K562 (cell line): Measurements from ENCODE around the gene MCEMP1. TPM values are rescaled to one million over a fixed set of nuclear protein-coding genes. Genes with fewer than 3 reads are reported as not detected.
A peak's percentile ranks its signal among the peaks of the same experiment; 100 is the strongest.

ENCODE experiments used
- ARID2 ChIP-seq: fragments of 450-650 bp; IDR thresholded peaks from 2 replicates; pipeline ENCODE4 v1.6.1; 2017; ENCODE audit warnings: antibody characterized with exemption, mild to moderate bottlenecking
- CEBPB ChIP-seq: fragments of 450-650 bp; IDR thresholded peaks from 2 replicates; pipeline ENCODE4 v1.6.1; 2016; ENCODE audit warnings: missing genetic modification characterization, missing compliant biosample characterization
- ESRRB ChIP-seq: fragments of 250-450 bp; sonication (Bioruptor Pico); IDR thresholded peaks from 2 replicates; pipeline ENCODE4 v1.5.0; 2020; ENCODE audit warnings: mild to moderate bottlenecking, moderate library complexity, borderline replicate concordance
- MAZ ChIP-seq, 2 experiments: fragments of 450-650 bp in 1 of 2; sonication (generic) in 1 of 2; formaldehyde crosslinking; IDR thresholded peaks in 1 of 2; conservative IDR thresholded peaks in 1 of 2; 2 replicates each; pipeline versions ENCODE4 v1.4.0 to v1.5.0; 2020; ENCODE audit warnings: mild to moderate bottlenecking in 1 of 2, missing genetic modification reagents in 1 of 2
- NFYB ChIP-seq: IDR thresholded peaks from 2 replicates; pipeline ENCODE4 v1.6.1; 2011; ENCODE audit warnings: mild to moderate bottlenecking, moderate library complexity; ENCODE audit not compliant: insufficient read length; ENCODE audit errors: extremely low read depth
- RBM34 ChIP-seq: fragments of 200-400 bp; formaldehyde crosslinking; IDR thresholded peaks from 2 replicates; pipeline ENCODE4 v1.6.1; 2018; ENCODE audit warnings: low read length, borderline replicate concordance; ENCODE audit not compliant: insufficient read depth
- RBM39 ChIP-seq: fragments of 200-400 bp; formaldehyde crosslinking; optimal IDR thresholded peaks from 2 replicates; pipeline ENCODE3; 2018; ENCODE audit warnings: low read depth, low read length
- TSC22D4 ChIP-seq: fragments of 450-650 bp; IDR thresholded peaks from 2 replicates; pipeline ENCODE4 v1.6.1; 2016; ENCODE audit warnings: missing genetic modification characterization, missing biosample characterization, control low read depth
- ZNF407 ChIP-seq: fragments of 450-650 bp; IDR thresholded peaks from 2 replicates; pipeline ENCODE4 v1.6.1; 2016; ENCODE audit warnings: low read depth
- ZNF445 ChIP-seq: fragments of 250-450 bp; sonication (Bioruptor Pico); IDR thresholded peaks from 2 replicates; pipeline ENCODE4 v1.4.0; 2020; ENCODE audit warnings: low read depth, mild to moderate bottlenecking, moderate library complexity
- ZNF512 ChIP-seq: IDR thresholded peaks from 2 replicates; pipeline ENCODE4 v1.6.1; 2016; ENCODE audit warnings: missing genetic modification characterization, missing compliant biosample characterization
- ZNF668 ChIP-seq: fragments of 250-450 bp; sonication (Bioruptor Pico); IDR thresholded peaks from 2 replicates; pipeline ENCODE4 v1.8.0; 2022; ENCODE audit warnings: mild to moderate bottlenecking, inconsistent platforms
- polyA plus RNA-seq, 8 experiments: library from polyadenylated mRNA; depleted of rRNA in 4 of 8; stranded (reverse) in 5 of 8; unstranded in 3 of 8; fragments of >200 nt; fragmentation: Nextera tagmentation in 2 of 8; fragmentation: Illumina TruSeq in 1 of 8; extraction: Ambion mirVana in 2 of 8; extraction: Trizol in 1 of 8; gene quantifications; 2 replicates each; pipeline versions ENCODE4 v1.2.1 to v1.2.3, GENCODE V29; 2011 to 2014; ENCODE audit warnings: inconsistent platforms in 1 of 8, missing spikeins in 1 of 8
- total RNA-seq, 7 experiments: library from RNA; depleted of rRNA in 6 of 7; stranded (reverse); fragments of >200 nt in 6 of 7; fragmentation: Illumina TruSeq in 2 of 7; extraction: Trizol in 2 of 7; gene quantifications; 2 replicates each; pipeline versions ENCODE4 v1.2.1 to v1.2.3, GENCODE V29; 2011 to 2021; ENCODE audit warnings: low replicate concordance in 1 of 7
- TF ChIP-seq, protein P1 (sequence below), 2 experiments: IDR thresholded peaks in 1 of 2; conservative IDR thresholded peaks in 1 of 2; 2 replicates each; pipeline ENCODE4 v1.6.1; 2016; ENCODE audit warnings: low read depth in 2 of 2, mild to moderate bottlenecking in 1 of 2, missing compliant biosample characterization in 1 of 2, missing genetic modification characterization in 1 of 2, moderate library complexity in 1 of 2

The MCEMP1 gene
- total and polyA plus RNA-seq, 9 of the 15 experiments (the other 6 are each of a cell fraction or from before 2014, with no cell fraction given), result 0.11 to 1.8 (median 0.51) TPM

DNA sequence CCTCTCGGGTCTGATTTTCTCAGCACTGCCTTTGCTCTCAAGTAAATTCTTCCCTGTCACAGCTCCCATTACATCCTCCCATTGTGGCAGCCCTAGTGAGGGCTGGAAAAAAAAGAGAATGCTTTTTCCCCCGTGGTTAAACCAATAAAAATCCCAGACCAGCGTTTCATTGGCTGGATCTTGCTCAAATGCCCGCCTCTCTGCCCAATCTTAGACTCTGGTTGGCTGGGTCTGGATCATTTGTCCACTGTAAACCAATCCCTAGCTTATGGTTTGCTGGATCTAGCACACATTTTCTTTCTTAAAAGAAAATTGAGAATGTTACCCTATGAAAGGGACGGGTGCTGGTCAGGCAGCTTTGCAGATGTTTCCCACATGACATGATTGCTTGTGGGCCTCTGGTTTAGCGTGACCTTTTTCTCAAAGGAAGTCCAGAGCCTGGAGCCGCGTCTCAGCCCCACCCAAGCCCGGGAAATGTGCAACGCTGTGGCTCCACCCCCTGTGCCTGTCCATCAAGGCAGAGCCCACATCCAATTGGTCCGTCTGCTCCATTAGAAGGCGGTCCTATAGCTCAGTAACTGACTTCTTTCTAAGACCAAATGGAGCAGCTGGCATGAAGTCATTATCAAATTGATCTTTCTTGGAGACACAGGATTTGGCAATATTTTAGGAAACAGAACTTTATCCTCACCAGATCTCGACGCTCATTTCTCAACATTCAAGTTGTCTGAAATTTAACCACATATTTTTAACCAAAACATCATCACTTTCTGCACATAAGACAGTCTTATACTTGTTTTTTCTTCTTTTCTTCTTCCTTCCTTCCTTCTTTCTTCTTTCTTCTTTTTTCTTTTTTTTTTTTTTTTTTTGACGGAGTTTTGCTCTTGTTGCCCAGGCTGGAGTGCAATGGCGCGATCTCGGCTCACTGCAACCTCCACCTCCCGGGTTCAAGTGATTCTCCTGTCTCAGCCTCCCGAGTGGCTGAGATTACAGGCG is 2.6 kb upstream of the MCEMP1 start (continued):
- no peak for TF ChIP-seq ZNF407
- no peak for TF ChIP-seq ARID2
- no peak for TF ChIP-seq MAZ (CRISPR knock-in tag; conservative IDR thresholded peaks at IDR 0.05 in 1 of 2, IDR thresholded peaks at IDR 0.05 in 1 of 2)
- peak; percentile 87 for TF ChIP-seq ZNF512 (tag)
- TF ChIP-seq ESRRB (CRISPR knock-in tag), result no peak
- peak; percentile 65 for TF ChIP-seq NFYB
- TF ChIP-seq ZNF445 (CRISPR knock-in tag), result no peak
- TF ChIP-seq CEBPB (tag), result 0 out of 2 replicates have a peak, but pooled peaks have one; percentile 10
- no peak for TF ChIP-seq ZNF668
- no peak for TF ChIP-seq RBM39
- TF ChIP-seq, protein P1, sequence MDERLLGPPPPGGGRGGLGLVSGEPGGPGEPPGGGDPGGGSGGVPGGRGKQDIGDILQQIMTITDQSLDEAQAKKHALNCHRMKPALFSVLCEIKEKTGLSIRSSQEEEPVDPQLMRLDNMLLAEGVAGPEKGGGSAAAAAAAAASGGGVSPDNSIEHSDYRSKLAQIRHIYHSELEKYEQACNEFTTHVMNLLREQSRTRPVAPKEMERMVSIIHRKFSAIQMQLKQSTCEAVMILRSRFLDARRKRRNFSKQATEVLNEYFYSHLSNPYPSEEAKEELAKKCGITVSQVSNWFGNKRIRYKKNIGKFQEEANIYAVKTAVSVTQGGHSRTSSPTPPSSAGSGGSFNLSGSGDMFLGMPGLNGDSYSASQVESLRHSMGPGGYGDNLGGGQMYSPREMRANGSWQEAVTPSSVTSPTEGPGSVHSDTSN (CRISPR knock-in tag; IDR thresholded peaks at IDR 0.05; ENCODE audit: low read depth), result peak; percentile 79
- TF ChIP-seq, protein P1 (tag; conservative IDR thresholded peaks at IDR 0.05; ENCODE audit: low read depth), result peak; percentile 93
- TF ChIP-seq RBM34, result no peak
- TF ChIP-seq TSC22D4 (tag), result no peak
